AG09309 (cell line): ENCODE measurements around the gene XXYLT1.
"Not testable (repeated sequence)": the region's sequence is repeated elsewhere in the genome, so short reads cannot be mapped to it uniquely, and the experiment has no call there.

ENCODE experiments used
- DNase-seq: peaks from one replicate; pipeline ENCODE4 v3.0.0-alpha.2; 2010; ENCODE audit warnings: low read depth
- H3K4me3 ChIP-seq: 2 replicates; pipeline ENCODE4 v1.5.1; 2011; ENCODE audit warnings: mild to moderate bottlenecking, low read depth, low read length, moderate library complexity; ENCODE audit not compliant: control insufficient read depth
- CTCF ChIP-seq: IDR thresholded peaks from 2 replicates; pipeline ENCODE4 v1.5.1; 2011; ENCODE audit warnings: mild to moderate bottlenecking, low read depth, low read length, inconsistent platforms; ENCODE audit not compliant: insufficient read depth, control insufficient read depth; ENCODE audit errors: missing control alignments

Gene XXYLT1

GRCh38 chr3:195219351-195220230 is 51.4 kb downstream of the XXYLT1 start:
- TF ChIP-seq CTCF: no peak
- no peak for DNase-seq
- no peak overlapping the region for H3K4me3 ChIP-seq

DNA sequence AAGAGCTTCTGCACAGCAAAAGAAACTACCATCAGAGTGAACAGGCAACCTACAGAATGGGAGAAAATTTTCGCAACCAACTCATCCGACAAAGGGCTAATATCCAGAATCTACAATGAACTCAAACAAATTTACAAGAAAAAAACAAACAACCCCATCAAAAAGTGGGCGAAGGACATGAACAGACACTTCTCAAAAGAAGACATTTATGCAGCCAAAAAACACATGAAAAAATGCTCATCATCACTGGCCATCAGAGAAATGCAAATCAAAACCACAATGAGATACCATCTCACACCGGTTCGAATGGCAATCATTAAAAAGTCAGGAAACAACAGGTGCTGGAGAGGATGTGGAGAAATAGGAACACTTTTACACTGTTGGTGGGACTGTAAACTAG is 52.6 kb downstream of the XXYLT1 start:
- not testable (repeated sequence) for DNase-seq, H3K4me3 ChIP-seq

- not testable (repeated sequence) for DNase-seq, H3K4me3 ChIP-seq
Measured at GRCh38 chr3:195215576-195215975, 55.4 kb downstream of the XXYLT1 start.

DNA sequence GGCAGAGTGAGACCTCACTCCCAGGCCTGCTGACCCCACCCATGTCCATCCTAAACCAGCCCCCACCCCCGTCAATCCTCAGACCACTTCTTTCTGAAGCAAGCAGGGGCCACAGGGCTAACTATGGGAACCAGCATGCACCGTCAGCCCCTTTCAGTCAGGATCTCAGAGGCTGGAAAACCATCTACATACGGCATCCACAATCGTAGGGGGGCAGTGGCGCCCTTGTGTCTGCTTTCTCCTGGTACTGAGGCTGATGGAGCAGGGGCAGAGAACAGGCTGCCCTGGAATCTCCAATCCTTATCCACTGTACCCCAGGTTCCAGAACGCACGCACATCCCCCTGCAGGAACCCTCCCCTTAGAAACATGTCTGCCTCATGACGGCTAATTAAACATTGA is 56.6 kb downstream of the XXYLT1 start:
- H3K4me3 ChIP-seq: no peak overlapping the region
- no peak for TF ChIP-seq CTCF
- no peak for DNase-seq

DNA sequence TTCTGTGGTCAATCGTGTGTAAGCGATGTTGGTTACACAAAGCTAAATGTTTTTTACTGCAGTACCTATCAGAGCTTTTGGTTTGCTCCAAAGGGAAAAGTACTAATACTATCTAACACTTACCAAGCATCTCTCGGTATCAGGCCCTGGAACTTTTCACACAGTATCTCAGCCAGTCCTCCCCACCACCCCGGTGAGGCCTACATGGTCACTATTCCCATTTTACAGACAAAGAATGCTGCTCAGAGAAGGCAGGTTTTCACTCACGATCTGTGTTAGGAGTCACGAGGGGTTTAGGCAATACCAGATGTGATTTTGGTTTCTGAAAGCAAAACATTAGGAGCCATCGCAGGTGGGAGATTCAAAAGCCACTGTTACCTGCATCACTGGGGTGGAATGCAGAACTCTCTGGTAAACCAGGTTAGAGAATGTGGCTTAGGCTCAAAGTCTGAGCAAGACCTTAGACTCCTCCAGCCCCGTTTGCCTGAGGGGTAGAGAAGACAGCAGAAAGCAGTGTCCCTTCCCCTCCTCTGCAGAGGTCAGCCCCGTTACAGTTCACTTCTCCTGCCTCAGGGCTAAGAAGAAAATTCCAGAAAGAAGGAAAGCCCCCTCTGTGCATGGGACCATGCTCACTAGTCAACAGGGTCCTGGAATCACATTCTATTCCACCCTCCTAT is 57.2 kb downstream of the XXYLT1 start:
- no peak overlapping the region for H3K4me3 ChIP-seq
- no peak for TF ChIP-seq CTCF
- DNase-seq: no peak

GRCh38 chr3:195212749-195213375 is 58.1 kb downstream of the XXYLT1 start:
- no peak for TF ChIP-seq CTCF
- no peak for DNase-seq
- H3K4me3 ChIP-seq: no peak overlapping the region

GRCh38 chr3:195212033-195212748 is 58.8 kb downstream of the XXYLT1 start:
- no peak for TF ChIP-seq CTCF
- no peak for DNase-seq
- H3K4me3 ChIP-seq: no peak overlapping the region
